Adrenal gland (tissue), 5 donors: ENCODE data around the gene KBTBD4.

Experiments
- CTCF ChIP-seq, 6 experiments: fragments of 450-650 bp in 4 of 6; fragments of 200-600 bp in 2 of 6; sonication (generic) in 1 of 6; IDR thresholded peaks; 1 replicate in 5 of 6; 2 replicates in 1 of 6; pipeline versions ENCODE4 v1.5.1 to v1.8.0; 2016 to 2021; ENCODE audit warnings: antibody characterized with exemption in 6 of 6, mild to moderate bottlenecking in 2 of 6, moderate library complexity in 1 of 6
- POLR2A ChIP-seq, 2 donors: fragments of 450-650 bp; IDR thresholded peaks; one replicate each; pipeline ENCODE4 v1.6.1; 2017; ENCODE audit warnings: antibody characterized with exemption in 2 of 2, mild to moderate bottlenecking in 2 of 2, moderate library complexity in 1 of 2
- donor health status: DM: no; HTN: no; CAD: no.

GRCh38 chr11:47558695-47559094 lies 20.1 kb downstream of the KBTBD4 start:
- TF ChIP-seq CTCF (IDR thresholded peaks at IDR 0.05) = no peak
- no peak for TF ChIP-seq POLR2A (IDR thresholded peaks at IDR 0.05)
